SKM-1 treated with dmso at 0.1 percent for 144 hours (cell line): ENCODE data around the gene LY6G6F.
A peak's percentile ranks its signal among the peaks of the same experiment; 100 is the strongest.

Source experiments
- DNase-seq: peaks from one replicate; lab custom pipeline; 2025; ENCODE audit not compliant: unreplicated experiment; lab: John Stamatoyannopoulos, UW

Gene LY6G6F

GRCh38 chr6:31722173-31722572 is 15.5 kb downstream of the LY6G6F start:
- no peak for DNase-seq

- DNase-seq = no peak
Observed at GRCh38 chr6:31723245-31723979, 16.7 kb downstream of the LY6G6F start, which contains the start of gene MPIG6B. Gene MPIG6B, plus strand, starts transcription at chr6:31723373. Its CDS starts 11 bp downstream, at chr6:31723384.

DNA sequence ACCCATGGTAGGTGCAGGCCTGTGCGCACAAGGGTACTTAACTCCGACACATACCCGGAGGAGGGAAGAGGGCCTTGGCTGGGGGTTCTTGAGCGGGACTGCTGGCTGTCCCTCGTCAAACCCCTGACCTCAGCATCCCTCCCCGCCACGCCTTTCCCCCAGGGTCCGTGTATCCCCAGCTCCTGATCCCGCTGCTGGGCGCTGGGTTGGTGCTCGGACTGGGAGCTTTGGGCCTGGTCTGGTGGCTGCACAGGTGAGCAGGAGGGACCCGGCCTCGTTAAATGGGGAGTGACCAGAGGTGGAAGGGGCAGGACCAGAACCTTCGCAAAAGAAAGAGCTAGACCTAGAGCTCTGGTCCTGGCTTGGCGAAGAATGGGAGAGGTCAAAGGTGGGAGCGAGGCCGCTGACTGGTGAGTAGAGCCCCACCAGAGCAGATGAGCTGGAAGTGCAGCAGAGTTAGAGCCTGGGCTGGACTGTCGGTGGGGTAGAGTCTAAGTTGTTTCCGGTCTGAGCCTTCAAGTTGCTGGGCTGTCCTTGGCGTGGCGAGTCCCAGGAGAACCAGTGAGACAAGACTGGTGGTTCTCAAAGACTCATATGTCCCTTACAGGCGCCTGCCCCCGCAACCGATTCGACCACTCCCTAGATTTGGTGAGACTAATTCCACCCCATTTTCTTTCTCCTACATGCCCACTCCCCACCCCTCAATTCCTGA is 17.5 kb downstream of the LY6G6F start:
- no peak for DNase-seq

DNA sequence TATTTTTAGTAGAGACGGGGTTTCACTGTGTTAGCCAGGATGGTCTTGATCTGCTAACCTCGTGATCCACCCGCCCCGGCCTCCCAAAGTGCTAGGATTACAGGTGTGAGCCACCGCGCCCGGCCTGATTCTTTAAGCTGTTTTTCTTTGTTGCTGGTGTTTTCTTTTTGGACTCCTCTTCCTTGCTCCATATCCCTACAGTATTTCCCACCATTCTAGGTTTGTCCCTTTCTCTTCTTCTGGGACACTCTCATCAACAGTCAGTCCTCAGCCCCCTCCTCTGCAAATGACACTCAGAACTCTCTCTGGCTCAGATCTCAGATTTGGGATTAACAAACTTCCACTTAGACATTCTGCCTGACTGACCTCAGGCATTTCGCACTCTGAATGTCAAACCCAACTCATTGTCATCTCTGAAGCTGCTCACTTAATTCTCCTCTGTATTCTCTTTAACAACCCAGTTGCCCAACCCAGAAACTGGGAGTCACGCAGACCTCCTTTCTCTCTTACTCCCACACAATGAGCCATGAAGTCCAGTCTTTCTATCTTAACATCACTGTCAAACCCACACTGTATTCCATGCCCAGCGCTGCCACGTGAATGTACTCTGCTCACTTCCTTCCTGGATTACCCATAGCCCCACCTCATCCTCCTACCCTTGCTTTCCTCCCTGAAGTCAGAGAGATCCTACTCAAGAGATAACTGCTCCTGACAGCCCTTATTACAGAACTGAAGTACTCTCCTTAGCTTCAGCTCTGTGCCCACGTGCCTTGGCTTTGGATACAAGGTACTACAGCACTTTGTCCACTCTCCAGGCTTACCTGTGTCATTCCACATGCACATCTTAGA is 19.1 kb downstream of the LY6G6F start:
- no peak for DNase-seq

DNA sequence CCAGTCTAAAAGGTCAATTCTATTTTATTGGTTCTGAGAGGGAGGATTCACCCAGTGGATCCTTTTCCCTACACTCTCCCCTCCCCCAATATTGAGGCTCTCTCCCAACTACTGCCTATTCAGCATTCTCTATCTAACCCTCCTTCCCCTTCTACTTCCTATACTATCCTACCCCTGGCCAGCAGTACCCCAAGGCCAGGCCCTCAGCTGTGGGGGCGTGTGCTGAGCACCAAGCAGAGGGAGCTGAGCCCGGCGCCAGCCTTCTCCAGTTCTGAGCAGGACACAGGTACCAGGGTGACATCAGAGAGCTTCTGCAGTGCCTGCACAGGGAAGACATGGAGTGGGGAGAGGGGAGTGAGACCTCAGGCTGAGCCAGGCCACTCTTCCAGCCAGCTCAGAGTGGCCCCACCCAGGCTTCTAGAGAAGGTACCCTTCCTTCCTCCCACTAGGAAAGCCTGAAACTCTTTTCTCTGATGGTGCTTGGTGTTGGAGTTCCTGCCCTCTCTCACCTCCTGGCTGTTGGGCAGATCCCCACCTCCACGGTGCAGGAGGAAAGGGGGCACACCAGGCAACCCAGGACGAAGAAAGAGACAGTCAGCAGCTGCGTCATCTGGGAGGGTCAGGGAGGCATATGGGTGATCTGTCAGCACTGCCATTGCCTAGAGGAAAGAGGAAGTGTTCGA is 20.5 kb downstream of the LY6G6F start:
- DNase-seq = peak; percentile 91

GRCh38 chr6:31727717-31728671 is 21.3 kb downstream of the LY6G6F start:
- DNase-seq = peak; percentile 67

DNA sequence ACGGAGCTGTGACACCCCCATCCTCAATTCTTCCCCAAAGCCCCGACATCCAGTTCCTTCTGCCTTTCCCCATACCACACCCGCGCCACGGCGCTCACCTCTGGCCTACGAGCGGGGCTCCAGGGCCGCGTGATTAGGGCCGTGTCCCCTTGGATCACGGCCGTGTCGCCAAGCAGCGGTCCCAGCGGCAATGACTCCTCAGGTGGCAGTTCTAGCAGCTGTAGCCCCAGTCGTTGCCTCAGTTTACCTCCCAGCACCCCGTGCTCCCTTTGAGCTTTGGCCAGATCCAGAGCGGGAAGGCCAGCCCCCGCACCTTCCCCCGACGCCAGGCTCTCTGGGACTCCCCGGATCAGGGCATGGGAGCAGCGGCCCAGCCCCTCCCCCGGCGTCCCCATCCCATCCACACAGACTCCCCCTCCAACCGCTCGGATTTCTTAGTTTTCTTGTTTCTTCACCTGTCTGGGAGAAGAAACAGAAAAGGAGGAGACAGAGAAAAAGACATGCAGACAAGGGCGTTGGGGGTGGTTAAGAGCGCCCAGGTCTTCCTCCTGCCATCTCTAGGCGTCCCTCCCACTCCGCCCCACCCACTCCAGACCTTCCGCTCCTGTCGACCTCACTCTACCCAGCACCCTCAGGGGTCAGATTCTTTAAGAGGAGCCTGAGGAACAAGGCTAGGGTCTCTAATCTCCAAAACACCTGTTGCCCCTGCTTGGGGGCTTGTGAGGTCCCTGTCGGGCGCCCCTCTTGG is 22.3 kb downstream of the LY6G6F start, which contains the start of gene DDAH2:
Gene DDAH2, minus strand, starts transcription at position 533 of the 748 bp plus-strand sequence. Its CDS starts 138 bp downstream, at position 395.
- no peak for DNase-seq

DNA sequence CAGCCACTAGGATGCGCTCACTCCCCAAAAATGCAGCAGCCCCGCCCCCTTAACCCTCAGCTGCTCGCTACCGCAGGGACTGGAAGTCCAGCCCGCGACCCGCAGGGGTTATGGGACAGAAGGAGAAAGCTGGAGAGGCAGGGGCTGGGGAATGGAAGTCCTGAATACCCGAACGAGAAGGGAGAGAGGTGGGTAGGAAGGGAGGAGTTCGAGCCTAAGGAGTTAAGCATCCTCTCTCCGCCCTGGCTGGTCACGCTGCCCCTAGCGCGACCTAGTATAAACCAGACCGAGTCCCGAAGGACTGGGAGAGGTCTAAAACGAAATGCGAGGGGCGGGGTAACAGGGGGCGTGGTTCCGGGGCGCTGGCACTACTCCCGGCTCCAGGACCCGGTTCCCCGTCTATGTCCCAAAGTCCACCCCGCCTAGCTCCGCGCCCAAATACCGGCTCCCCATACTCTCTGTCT is 22.9 kb downstream of the LY6G6F start:
- DNase-seq = no peak

DNA sequence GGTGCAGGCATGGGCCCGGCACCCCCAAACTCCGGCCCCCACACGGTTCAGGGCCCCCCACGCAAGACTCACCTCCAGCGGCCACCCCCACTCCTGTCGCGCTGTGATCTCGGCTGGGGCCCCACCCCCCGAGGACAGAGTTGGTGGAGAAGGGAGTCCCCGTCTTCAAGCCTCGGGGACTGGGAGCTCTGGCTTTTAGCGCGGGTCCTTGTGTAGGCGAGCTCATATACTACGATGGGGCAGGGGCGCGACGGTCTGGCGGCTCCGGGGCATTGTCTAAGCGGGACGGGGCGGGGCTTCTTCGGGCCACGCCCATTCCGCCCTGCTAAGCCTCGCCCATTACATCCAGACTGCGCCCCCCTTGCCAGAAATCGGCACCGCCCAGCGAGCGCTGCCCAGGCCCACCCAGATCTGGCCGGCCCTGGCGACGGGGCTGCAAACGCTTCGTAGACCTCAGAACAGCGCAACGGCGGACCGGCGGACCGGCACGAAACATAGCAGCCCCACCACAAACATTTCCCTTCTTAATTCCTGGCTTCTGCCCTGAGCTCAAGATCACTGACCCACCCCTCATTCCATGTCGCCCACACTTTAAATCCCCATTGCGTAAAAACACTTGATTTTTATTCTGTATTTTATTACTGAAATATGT is 23.4 kb downstream of the LY6G6F start:
- DNase-seq = no peak

DNA sequence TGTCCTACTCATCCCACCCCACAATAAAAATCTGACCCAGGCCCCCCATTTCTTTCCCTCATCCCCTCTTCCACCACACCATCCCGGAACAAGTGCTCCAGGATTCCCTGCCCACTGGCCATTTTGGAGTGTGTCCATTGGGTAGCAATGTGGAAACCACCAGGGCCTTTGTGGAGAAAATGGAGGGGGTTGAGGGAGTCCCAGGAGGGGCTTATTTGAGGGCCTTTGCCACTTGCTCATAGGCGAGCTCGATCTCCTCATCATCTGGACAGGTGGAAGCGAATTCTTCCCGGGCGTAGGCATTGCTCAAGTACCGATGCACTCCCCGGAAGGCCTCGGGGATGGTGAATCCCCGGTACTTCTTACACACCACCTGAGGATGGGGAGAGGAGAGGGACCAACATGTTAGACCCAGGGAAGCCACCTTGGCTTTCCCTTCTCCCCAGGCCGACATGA is 24.0 kb downstream of the LY6G6F start:
- DNase-seq = no peak

- no peak for DNase-seq
Observed at GRCh38 chr6:31732029-31732428, 25.4 kb downstream of the LY6G6F start.

GRCh38 chr6:31733734-31734133 is 27.1 kb downstream of the LY6G6F start:
- DNase-seq = no peak

- DNase-seq = no peak
Observed at GRCh38 chr6:31734247-31734820, 27.7 kb downstream of the LY6G6F start.

GRCh38 chr6:31734821-31735406 is 28.2 kb downstream of the LY6G6F start:
- DNase-seq = peak; percentile 74

DNA sequence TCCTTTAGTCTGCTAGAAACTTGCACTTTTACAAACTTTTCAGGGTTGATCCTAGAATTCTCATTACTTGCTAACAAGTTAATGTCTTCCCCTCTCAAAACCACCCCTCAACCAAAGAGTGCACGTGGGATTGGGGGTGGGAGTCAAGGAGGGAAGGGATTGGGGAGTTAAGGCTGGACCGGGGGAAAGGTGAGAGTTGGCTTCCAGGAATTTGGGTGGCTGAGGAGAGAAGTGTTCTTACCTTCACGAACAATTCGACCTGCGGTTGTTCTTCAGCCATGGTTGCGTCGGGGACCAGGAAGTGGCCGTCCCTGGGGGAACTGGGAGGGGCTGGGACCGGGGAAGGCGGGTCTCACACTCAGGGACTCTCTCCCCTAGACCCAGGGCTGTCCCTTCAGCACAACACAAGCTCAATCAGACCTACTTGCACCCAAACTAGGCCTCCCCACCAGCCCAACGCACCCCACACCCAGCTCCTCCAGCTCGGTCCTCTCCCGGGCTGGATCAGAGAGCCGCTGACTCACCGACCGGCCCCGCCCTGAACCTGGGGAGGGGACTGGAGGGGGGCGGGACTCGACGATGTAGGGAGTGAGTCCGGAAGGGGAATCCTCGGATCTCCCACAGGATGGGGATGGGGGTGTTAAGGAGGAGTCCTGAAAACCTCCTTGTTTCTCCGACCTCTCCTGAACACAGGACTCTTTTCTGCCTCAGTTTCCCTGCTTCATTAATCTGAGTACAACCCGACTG is 29.5 kb downstream of the LY6G6F start, which contains the start of gene CLIC1:
Gene CLIC1, minus strand, starts transcription at position 510 of the 747 bp plus-strand sequence. Its CDS starts 230 bp downstream, at position 280.
- peak; percentile 82 for DNase-seq

- no peak for DNase-seq
Observed at GRCh38 chr6:31736768-31737314, 30.2 kb downstream of the LY6G6F start.
